K562 (cell line): ENCODE results near the gene TAF3. TPM values are rescaled to one million over a fixed set of nuclear protein-coding genes. Genes with fewer than 3 reads are reported as not detected.

Experiments used
- ATAC-seq: fragments of 200-7000 bp; cut with Tn5 transposase; 3 replicates; pipeline ENCODE4 v1.9.1; 2020; ENCODE audit warnings: moderate library complexity
- BruUV-seq: library from RNA; stranded (reverse); fragments of 400-500 nt; replicated peaks from 2 replicates; lab custom pipeline; 2021; lab: Mats Ljungman, UMichigan
- CTCF ChIA-PET: fragments of 300-600 bp; formaldehyde crosslinking; extraction: SDS; loops from one replicate; lab custom pipeline; 2021; ENCODE audit warnings: low intra/inter-chr PET ratio; lab: Yijun Ruan, JAX
- POLR2A ChIA-PET: fragments of 300-600, 350-650 bp; sonication (Branson Sonifier 250); formaldehyde crosslinking; extraction: SDS; loops from one replicate; lab custom pipeline; 2021; ENCODE audit warnings: antibody characterized with exemption, inconsistent platforms; lab: Yijun Ruan, JAX
- DNase-seq, 4 experiments: peaks; one replicate each; pipeline versions ENCODE4 v3.0.0 to v3.0.0-alpha.2; 2011 to 2018; ENCODE audit warnings: low spot score in 3 of 4, mixed read lengths in 3 of 4; ENCODE audit errors: extremely low read depth in 1 of 4
- FAIRE-seq: peaks from 2 replicates; lab custom pipeline; 2011; peaks lifted over from hg19 to GRCh38; lab: Jason Lieb, UNC
- H2AFZ ChIP-seq: 2 replicates; pipeline ENCODE4 v1.6.0; 2011; ENCODE audit warnings: low read depth, low read length, control low read depth, inconsistent platforms
- H3K27ac ChIP-seq: fragments of 200-600 bp; 3 replicates; pipeline ENCODE4 v1.8.0; 2011; ENCODE audit warnings: low read depth, mild to moderate bottlenecking, control low read depth, inconsistent platforms, low read length, moderate library complexity, mixed read lengths; ENCODE audit errors: extremely low read depth
- H3K27me3 ChIP-seq, 2 experiments: fragments of 300-600 bp in 1 of 2; 2 replicates in 1 of 2; 3 replicates in 1 of 2; pipeline versions ENCODE4 v1.6.0 to v1.8.0; 2011; ENCODE audit warnings: inconsistent platforms in 2 of 2, low read length in 2 of 2, mild to moderate bottlenecking in 1 of 2, mixed read lengths in 1 of 2, moderate library complexity in 1 of 2; ENCODE audit not compliant: control insufficient read depth in 2 of 2, insufficient read depth in 2 of 2
- H3K36me3 ChIP-seq: fragments of 300-600 bp; 3 replicates; pipeline ENCODE4 v1.8.0; 2011; ENCODE audit warnings: mild to moderate bottlenecking, low read length, inconsistent platforms; ENCODE audit not compliant: control insufficient read depth, insufficient read depth
- H3K4me1 ChIP-seq, 2 experiments: fragments of 200-600 bp in 1 of 2; replicated peaks in 1 of 2; 2 replicates in 1 of 2; 3 replicates in 1 of 2; pipeline versions ENCODE4 v1.5.1 to v1.8.0; 2011; ENCODE audit warnings: inconsistent platforms in 2 of 2, low read length in 2 of 2, mild to moderate bottlenecking in 1 of 2, mixed read lengths in 1 of 2, moderate library complexity in 1 of 2; ENCODE audit not compliant: control insufficient read depth in 2 of 2, insufficient read depth in 2 of 2
- H3K4me2 ChIP-seq: 2 replicates; pipeline ENCODE4 v1.6.1; 2011; ENCODE audit warnings: low read length, control low read depth, inconsistent platforms, mixed read lengths; ENCODE audit not compliant: insufficient read depth
- H3K4me3 ChIP-seq: fragments of 200-600 bp; sonication (generic), shearing (Covaris generic); 2 replicates; pipeline ENCODE4 v1.5.1; 2016; ENCODE audit warnings: control low read depth, inconsistent platforms
- H3K79me2 ChIP-seq: fragments of 200-600 bp; 3 replicates; pipeline ENCODE4 v1.8.0; 2011; ENCODE audit warnings: low read length, inconsistent platforms; ENCODE audit not compliant: control insufficient read depth, insufficient read depth
- H3K9ac ChIP-seq, 2 experiments: 2 replicates each; pipeline versions ENCODE4 v1.6.0 to v1.6.1; 2011; ENCODE audit warnings: low read depth in 2 of 2, low read length in 2 of 2, control low read depth in 1 of 2, inconsistent platforms in 1 of 2, mild to moderate bottlenecking in 1 of 2, mixed read lengths in 1 of 2; ENCODE audit not compliant: insufficient read depth in 1 of 2
- H3K9me1 ChIP-seq: one replicate; pipeline ENCODE4 v1.6.0; 2011; ENCODE audit warnings: inconsistent platforms, mild to moderate bottlenecking, low read length, moderate library complexity; ENCODE audit not compliant: control insufficient read depth, insufficient read depth
- H3K9me3 ChIP-seq: replicated peaks from 2 replicates; pipeline ENCODE4 v1.5.1; 2011; ENCODE audit warnings: low read depth, low read length, inconsistent platforms; ENCODE audit not compliant: control insufficient read depth, insufficient read depth
- H4K20me1 ChIP-seq: replicated peaks from 2 replicates; pipeline ENCODE4 v1.6.1; 2011; ENCODE audit warnings: low read length, inconsistent platforms, mixed read lengths; ENCODE audit not compliant: control insufficient read depth, insufficient read depth
- EZH2 ChIP-seq: IDR thresholded peaks from 2 replicates; pipeline ENCODE4 v1.6.1; 2012; ENCODE audit warnings: low read depth, mild to moderate bottlenecking, inconsistent platforms, low read length, borderline replicate concordance
- ILF3 ChIP-seq: fragments of 450-650 bp; IDR thresholded peaks from 2 replicates; pipeline ENCODE4 v1.6.1; 2018; ENCODE audit warnings: antibody characterized with exemption, mild to moderate bottlenecking, moderate library complexity, borderline replicate concordance
- MEIS2 ChIP-seq: fragments of 450-650 bp; IDR thresholded peaks from 2 replicates; pipeline ENCODE4 v1.6.1; 2014; ENCODE audit warnings: mild to moderate bottlenecking; ENCODE audit not compliant: partially characterized antibody
- PBX2 ChIP-seq, 2 experiments: IDR thresholded peaks in 1 of 2; conservative IDR thresholded peaks in 1 of 2; 2 replicates each; pipeline ENCODE4 v1.6.1; 2016; ENCODE audit warnings: low read depth in 2 of 2, mild to moderate bottlenecking in 1 of 2, missing compliant biosample characterization in 1 of 2, missing genetic modification characterization in 1 of 2, moderate library complexity in 1 of 2
- PKNOX1 ChIP-seq: fragments of 450-650 bp; IDR thresholded peaks from 2 replicates; pipeline ENCODE4 v1.6.1; 2016
- USF1 ChIP-seq: sonication (generic); formaldehyde crosslinking; IDR thresholded peaks from 2 replicates; pipeline ENCODE4 v1.9.0; 2022; ENCODE audit warnings: mild to moderate bottlenecking, missing genetic modification reagents
- WGBS: fragments of 100-300 bp; shearing (Covaris generic); methylation state at CpG from one replicate; pipeline ENCODE4 v1.1.6; 2016; ENCODE audit warnings: low coverage, mixed read lengths; ENCODE audit not compliant: insufficient coverage; ENCODE audit errors: missing lambda C conversion rate; 5-methylcytosine and 5-hydroxymethylcytosine counted together
- in situ Hi-C: fragments of 300-500 bp; cut with MboI; formaldehyde crosslinking; loops from 4 replicates; pipeline ENCODE4 v1.15.0; 2018; ENCODE audit warnings: inconsistent platforms, mixed read lengths
- intact Hi-C: fragments of 100-400 bp; cut with micrococcal nuclease; formaldehyde crosslinking; loops from 2 replicates; pipeline ENCODE4 v1.14.2; 2022
- polyA plus RNA-seq, 8 experiments: library from polyadenylated mRNA; depleted of rRNA in 4 of 8; stranded (reverse) in 5 of 8; unstranded in 3 of 8; fragments of >200 nt; fragmentation: Nextera tagmentation in 2 of 8; fragmentation: Illumina TruSeq in 1 of 8; extraction: Ambion mirVana in 2 of 8; extraction: Trizol in 1 of 8; gene quantifications; 2 replicates each; pipeline versions ENCODE4 v1.2.1 to v1.2.3, GENCODE V29; 2011 to 2014; ENCODE audit warnings: inconsistent platforms in 1 of 8, missing spikeins in 1 of 8
- total RNA-seq, 7 experiments: library from RNA; depleted of rRNA in 6 of 7; stranded (reverse); fragments of >200 nt in 6 of 7; fragmentation: Illumina TruSeq in 2 of 7; extraction: Trizol in 2 of 7; gene quantifications; 2 replicates each; pipeline versions ENCODE4 v1.2.1 to v1.2.3, GENCODE V29; 2011 to 2021; ENCODE audit warnings: low replicate concordance in 1 of 7

Gene TAF3
- total and polyA plus RNA-seq, 9 of the 15 experiments (the other 6 are each of a cell fraction or from before 2014, with no cell fraction given): 1.5 to 9.9 (median 4.1) TPM

- peaks cover 0 to 17% of the 10 kb centered on the region in 2 experiments; a peak in 3 of 5 replicates for H3K4me1 ChIP-seq
- TF ChIP-seq PBX2 (CRISPR knock-in tag; IDR thresholded peaks at IDR 0.05; ENCODE audit: low read depth) (no peak), PBX2 (tag; conservative IDR thresholded peaks at IDR 0.05; ENCODE audit: low read depth) (peak; percentile 72), EZH2 (no peak), MEIS2 (peak; percentile 72), USF1 (CRISPR knock-in tag) (no peak), ILF3 (no peak), PKNOX1 (peak; percentile 37; the same call in 1 of the 2 replicates)
- H4K20me1 ChIP-seq: no peaks in the 10 kb centered on the region
- H3K36me3 ChIP-seq: no peaks in the 10 kb centered on the region
- ATAC-seq (no peak), DNase-seq (no peak), FAIRE-seq (no peak)
- no TSS peak for BruUV-seq
- intact Hi-C loops (no loop called here), in situ Hi-C loops (no loop called here)
- H3K9me3 ChIP-seq: 0 out of 2 replicates have a peak, but pooled peaks cover 2% of the 10 kb centered on the region
- CTCF ChIA-PET: no interaction called here
- peaks cover 28 to 53% of the 10 kb centered on the region in 2 experiments for H3K27me3 ChIP-seq
- no peak overlapping the region for H3K27ac ChIP-seq
- POLR2A ChIA-PET: no interaction called here
- no peaks in the 10 kb centered on the region for H3K9me1 ChIP-seq
- H2AFZ ChIP-seq: no peak overlapping the region
- H3K9ac ChIP-seq: no peak overlapping the region; a peak in 1 of 4 replicates
- no peaks in the 10 kb centered on the region for H3K79me2 ChIP-seq
- WGBS: 6% methylated on average over 11 of the region's 15 CpGs
- H3K4me3 ChIP-seq: no peak overlapping the region
- H3K4me2 ChIP-seq: no peak overlapping the region
Observed at GRCh38 chr10:8057636-8058273, 239.4 kb downstream of the TAF3 start.
